ENCODE data around the gene GINM1. TPM values are rescaled to one million over a fixed set of nuclear protein-coding genes. Genes with fewer than 3 reads are reported as not detected.

Gene GINM1
- total RNA-seq, 1 donor from 2014 or later = 29.2 TPM

DNA sequence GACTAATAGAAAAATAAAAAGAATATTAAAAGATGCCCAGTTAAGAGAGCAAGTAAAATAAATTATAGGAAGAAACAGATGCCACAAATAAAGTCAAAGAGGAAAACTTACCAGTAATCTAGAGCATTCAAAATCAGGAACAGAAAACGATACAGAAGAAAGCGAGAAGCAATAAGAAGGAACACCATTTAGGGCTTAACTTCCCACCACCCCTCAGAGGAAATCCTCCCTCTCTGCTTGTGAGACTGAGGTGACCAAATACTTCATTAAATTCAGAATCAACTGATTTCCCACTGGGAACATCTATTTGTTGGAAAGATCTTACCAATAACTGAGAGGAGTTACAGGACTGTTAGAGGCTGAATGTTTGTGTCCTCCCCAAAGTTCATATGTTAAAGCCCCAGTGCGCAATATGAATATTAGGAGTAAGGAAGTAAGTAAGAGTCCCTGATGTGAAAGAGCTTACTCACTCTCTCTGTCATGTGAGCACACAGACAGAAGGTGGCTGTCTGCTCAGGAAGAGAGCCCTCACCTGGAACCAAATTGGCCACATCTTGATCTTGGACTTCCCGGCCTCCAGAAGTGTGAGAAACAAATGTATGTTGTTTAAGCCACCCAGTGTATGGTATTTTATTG, 62.8 kb downstream of the GINM1 start:
- no peaks in the 10 kb centered on the region for H3K4me1 Mint-ChIP-seq (ENCODE audit: unreplicated experiment)
- peaks cover 18% of the 10 kb centered on the region for H3K36me3 Mint-ChIP-seq
- no peak overlapping the region for H3K27ac Mint-ChIP-seq
- no peaks in the 10 kb centered on the region for H3K9me3 Mint-ChIP-seq
- no peaks in the 10 kb centered on the region for H3K27me3 Mint-ChIP-seq
- TF ChIP-seq, protein P1, sequence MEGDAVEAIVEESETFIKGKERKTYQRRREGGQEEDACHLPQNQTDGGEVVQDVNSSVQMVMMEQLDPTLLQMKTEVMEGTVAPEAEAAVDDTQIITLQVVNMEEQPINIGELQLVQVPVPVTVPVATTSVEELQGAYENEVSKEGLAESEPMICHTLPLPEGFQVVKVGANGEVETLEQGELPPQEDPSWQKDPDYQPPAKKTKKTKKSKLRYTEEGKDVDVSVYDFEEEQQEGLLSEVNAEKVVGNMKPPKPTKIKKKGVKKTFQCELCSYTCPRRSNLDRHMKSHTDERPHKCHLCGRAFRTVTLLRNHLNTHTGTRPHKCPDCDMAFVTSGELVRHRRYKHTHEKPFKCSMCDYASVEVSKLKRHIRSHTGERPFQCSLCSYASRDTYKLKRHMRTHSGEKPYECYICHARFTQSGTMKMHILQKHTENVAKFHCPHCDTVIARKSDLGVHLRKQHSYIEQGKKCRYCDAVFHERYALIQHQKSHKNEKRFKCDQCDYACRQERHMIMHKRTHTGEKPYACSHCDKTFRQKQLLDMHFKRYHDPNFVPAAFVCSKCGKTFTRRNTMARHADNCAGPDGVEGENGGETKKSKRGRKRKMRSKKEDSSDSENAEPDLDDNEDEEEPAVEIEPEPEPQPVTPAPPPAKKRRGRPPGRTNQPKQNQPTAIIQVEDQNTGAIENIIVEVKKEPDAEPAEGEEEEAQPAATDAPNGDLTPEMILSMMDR (conservative IDR thresholded peaks at IDR 0.05) = no peak
- no peak for DNase-seq (ENCODE audit: extremely low spot score, unreplicated experiment)
- H3K4me3 Mint-ChIP-seq = no peak overlapping the region

DNA sequence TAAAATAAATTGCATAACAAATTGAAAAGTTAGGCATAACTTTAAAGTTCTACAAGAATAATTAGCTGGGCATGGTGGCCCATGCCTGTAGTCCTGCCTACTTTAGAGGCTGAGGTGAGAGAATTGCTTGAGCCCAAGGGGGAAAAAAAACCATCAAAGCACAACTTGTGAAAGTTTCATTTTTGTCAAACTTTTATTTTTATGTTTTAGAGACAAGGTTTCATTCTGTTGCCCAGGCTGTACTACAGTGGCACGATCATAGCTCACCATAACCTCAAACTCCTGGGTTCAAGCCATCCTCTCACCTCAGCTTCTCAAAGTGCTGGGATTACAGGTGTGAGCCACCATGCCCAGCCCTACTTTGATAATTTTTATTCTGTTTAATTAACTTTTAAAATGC, 68.1 kb downstream of the GINM1 start:
- TF ChIP-seq, protein P1 (conservative IDR thresholded peaks at IDR 0.05) = no peak
- Mint-ChIP-seq H3K9me3 (no peaks in the 10 kb centered on the region), H3K27ac (no peak overlapping the region), H3K4me3 (no peak overlapping the region), H3K27me3 (no peaks in the 10 kb centered on the region), H3K4me1 (ENCODE audit: unreplicated experiment) (no peaks in the 10 kb centered on the region), H3K36me3 (peaks cover 8% of the 10 kb centered on the region)
- no peak for DNase-seq (ENCODE audit: extremely low spot score, unreplicated experiment)

DNA sequence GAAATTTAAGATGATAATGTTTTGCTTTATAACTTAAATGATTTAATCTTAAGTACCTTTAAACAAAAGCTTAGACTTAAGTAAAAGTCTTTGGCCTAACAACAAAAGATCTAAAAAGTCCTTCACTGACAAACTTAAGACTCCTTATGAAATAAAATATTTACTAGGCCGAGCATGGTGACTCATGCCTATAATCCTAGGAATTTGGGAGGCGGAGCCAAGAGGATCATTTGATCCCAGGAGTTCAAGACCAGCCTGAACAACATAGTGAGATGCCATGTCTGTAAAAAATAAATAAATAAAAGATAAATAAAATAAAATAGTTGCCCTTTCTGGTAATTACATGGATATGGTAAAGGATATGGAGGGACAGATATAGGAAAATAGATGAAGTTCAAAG, 69.9 kb downstream of the GINM1 start:
- no peak for DNase-seq (ENCODE audit: extremely low spot score, unreplicated experiment)
- Mint-ChIP-seq H3K27ac (no peak overlapping the region), H3K9me3 (no peaks in the 10 kb centered on the region), H3K27me3 (no peaks in the 10 kb centered on the region), H3K4me3 (no peak overlapping the region), H3K4me1 (ENCODE audit: unreplicated experiment) (no peaks in the 10 kb centered on the region), H3K36me3 (peaks cover 11% of the 10 kb centered on the region)
- TF ChIP-seq, protein P1 (conservative IDR thresholded peaks at IDR 0.05) = no peak

Other genes with a start within 250 kb of the GINM1 start
- gene TAB2, start 248.7 kb upstream of the GINM1 start, total RNA-seq (ENCODE audit: low replicate concordance) = 58.7 TPM in 2 replicates
- 0.98 and 2.8 TPM in 2 replicates for gene SUMO4, start 166.1 kb upstream of the GINM1 start, total RNA-seq (ENCODE audit: low replicate concordance)
- gene ZC3H12D, start 81.4 kb upstream of the GINM1 start, total RNA-seq (ENCODE audit: low replicate concordance) = 0.58 and 0.98 TPM in 2 replicates
- gene PPIL4, start 20.3 kb upstream of the GINM1 start, total RNA-seq (ENCODE audit: low replicate concordance) = 29.4 and 36.7 TPM in 2 replicates
- 12.3 and 17.3 TPM in 2 replicates for gene KATNA1, start 82.3 kb downstream of the GINM1 start, total RNA-seq (ENCODE audit: low replicate concordance)
- gene LATS1, start 151.7 kb downstream of the GINM1 start, total RNA-seq (ENCODE audit: low replicate concordance) = 31.0 and 33.3 TPM in 2 replicates
- 35.3 and 55.8 TPM in 2 replicates for gene NUP43, start 180.2 kb downstream of the GINM1 start, total RNA-seq (ENCODE audit: low replicate concordance)
- gene PCMT1, start 183.4 kb downstream of the GINM1 start, total RNA-seq (ENCODE audit: low replicate concordance) = 61.2 and 65.6 TPM in 2 replicates

Measured in type B pancreatic cell (in vitro differentiated cells).